CD4-positive, alpha-beta T cell treated with Interleukin-2 at 100 ng/mL for 4 hours (primary cell): ENCODE data around the gene PHTF1.
"Not testable (repeated sequence)": the region's sequence is repeated elsewhere in the genome, so short reads cannot be mapped to it uniquely, and the experiment has no call there.

Experiments
- DNase-seq: peaks from one replicate; pipeline ENCODE4 v3.0.0-alpha.2; 2020; ENCODE audit warnings: low spot score

PHTF1 gene

GRCh38 chr1:113718621-113719020 lies 40.7 kb downstream of the PHTF1 start:
- DNase-seq: not testable (repeated sequence)

GRCh38 chr1:113717506-113717905 lies 41.8 kb downstream of the PHTF1 start:
- DNase-seq: not testable (repeated sequence)

GRCh38 chr1:113714606-113715269 lies 44.5 kb downstream of the PHTF1 start:
- DNase-seq: no peak

GRCh38 chr1:113701429-113701828 lies 57.9 kb downstream of the PHTF1 start:
- DNase-seq: no peak

GRCh38 chr1:113694910-113695309 lies 64.4 kb downstream of the PHTF1 start:
- DNase-seq: no peak

GRCh38 chr1:113692824-113693431 lies 66.4 kb downstream of the PHTF1 start:
- no peak for DNase-seq

GRCh38 chr1:113692342-113692741 lies 66.9 kb downstream of the PHTF1 start:
- DNase-seq: no peak

- no peak for DNase-seq
Measured at GRCh38 chr1:113691184-113691583, 68.1 kb downstream of the PHTF1 start.

- no peak for DNase-seq
Measured at GRCh38 chr1:113686891-113687618, 72.2 kb downstream of the PHTF1 start.

GRCh38 chr1:113684153-113684541 lies 75.1 kb downstream of the PHTF1 start:
- DNase-seq: no peak

- no peak for DNase-seq
Measured at GRCh38 chr1:113683384-113684152, 75.7 kb downstream of the PHTF1 start.

GRCh38 chr1:113681596-113682337 lies 77.5 kb downstream of the PHTF1 start:
- no peak for DNase-seq

- DNase-seq: no peak
Measured at GRCh38 chr1:113678159-113678469, 81.2 kb downstream of the PHTF1 start.

GRCh38 chr1:113677250-113678158 lies 81.8 kb downstream of the PHTF1 start:
- DNase-seq: peak; percentile 42

GRCh38 chr1:113676524-113676923 lies 82.8 kb downstream of the PHTF1 start:
- no peak for DNase-seq

GRCh38 chr1:113675302-113675701 lies 84.0 kb downstream of the PHTF1 start:
- no peak for DNase-seq

- no peak for DNase-seq
Measured at GRCh38 chr1:113674591-113674990, 84.7 kb downstream of the PHTF1 start.

GRCh38 chr1:113672491-113672890 lies 86.8 kb downstream of the PHTF1 start:
- no peak for DNase-seq

- DNase-seq: no peak
Measured at GRCh38 chr1:113670650-113671049, 88.6 kb downstream of the PHTF1 start.

- DNase-seq: no peak
Measured at GRCh38 chr1:113669988-113670387, 89.3 kb downstream of the PHTF1 start.

- no peak for DNase-seq
Measured at GRCh38 chr1:113666126-113666525, 93.2 kb downstream of the PHTF1 start.
